ENCODE measurements around the gene YEATS2. TPM values are rescaled to one million over a fixed set of nuclear protein-coding genes. Genes with fewer than 3 reads are reported as not detected.
"Not testable (repeated sequence)": the region's sequence is repeated elsewhere in the genome, so short reads cannot be mapped to it uniquely, and the experiment has no call there.

The YEATS2 gene
- total and polyA plus RNA-seq, 8 donors: 3.1 to 68.8 (median 20.0) TPM

- Histone ChIP-seq H3K27me3 (no peaks in the 10 kb centered on the region), H3K36me3 (peaks cover 0 to 7% (median 3%) of the 10 kb centered on the region in 4 donors), H3K9me3 (no peaks in the 10 kb centered on the region), H3K27ac (no peak overlapping the region), H3K4me3 (no peak overlapping the region), H3K4me1 (peaks cover 0 to 9% (median 4%) of the 10 kb centered on the region in 4 donors)
- WGBS, 5 donors: 87 to 93% (median 88%) methylated on average over 6 of the region's 6 CpGs
- intact Hi-C loops (cut with DNase I; ENCODE audit: low total_unique reads): no loop called here
- no peak for DNase-seq
- TF ChIP-seq POLR2AphosphoS5 (IDR thresholded peaks at IDR 0.05) (no peak), EP300 (IDR thresholded peaks at IDR 0.05) (no peak), POLR2A (IDR thresholded peaks at IDR 0.05) (no peak)
- TF ChIP-seq, protein P1, sequence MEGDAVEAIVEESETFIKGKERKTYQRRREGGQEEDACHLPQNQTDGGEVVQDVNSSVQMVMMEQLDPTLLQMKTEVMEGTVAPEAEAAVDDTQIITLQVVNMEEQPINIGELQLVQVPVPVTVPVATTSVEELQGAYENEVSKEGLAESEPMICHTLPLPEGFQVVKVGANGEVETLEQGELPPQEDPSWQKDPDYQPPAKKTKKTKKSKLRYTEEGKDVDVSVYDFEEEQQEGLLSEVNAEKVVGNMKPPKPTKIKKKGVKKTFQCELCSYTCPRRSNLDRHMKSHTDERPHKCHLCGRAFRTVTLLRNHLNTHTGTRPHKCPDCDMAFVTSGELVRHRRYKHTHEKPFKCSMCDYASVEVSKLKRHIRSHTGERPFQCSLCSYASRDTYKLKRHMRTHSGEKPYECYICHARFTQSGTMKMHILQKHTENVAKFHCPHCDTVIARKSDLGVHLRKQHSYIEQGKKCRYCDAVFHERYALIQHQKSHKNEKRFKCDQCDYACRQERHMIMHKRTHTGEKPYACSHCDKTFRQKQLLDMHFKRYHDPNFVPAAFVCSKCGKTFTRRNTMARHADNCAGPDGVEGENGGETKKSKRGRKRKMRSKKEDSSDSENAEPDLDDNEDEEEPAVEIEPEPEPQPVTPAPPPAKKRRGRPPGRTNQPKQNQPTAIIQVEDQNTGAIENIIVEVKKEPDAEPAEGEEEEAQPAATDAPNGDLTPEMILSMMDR (IDR thresholded peaks at IDR 0.05): no peak
Measured at GRCh38 chr3:183687705-183688104, 9.9 kb upstream of the YEATS2 start.

- Histone ChIP-seq H3K36me3 (no peaks in the 10 kb centered on the region), H3K27ac (no peak overlapping the region), H3K9me3 (no peaks in the 10 kb centered on the region), H3K4me1 (peaks cover 0 to 9% (median 2%) of the 10 kb centered on the region in 4 donors), H3K27me3 (no peaks in the 10 kb centered on the region), H3K4me3 (no peak overlapping the region)
- WGBS, 5 donors: 20 to 55% (median 32%) methylated on average over 3 of the region's 3 CpGs
- peak in 1 of 2 donors; percentile 56 for DNase-seq
- TF ChIP-seq POLR2AphosphoS5 (IDR thresholded peaks at IDR 0.05) (peak in 1 of 3 donors; percentile 5), EP300 (IDR thresholded peaks at IDR 0.05) (no peak), POLR2A (IDR thresholded peaks at IDR 0.05) (no peak)
- TF ChIP-seq, protein P1 (IDR thresholded peaks at IDR 0.05): no peak
- intact Hi-C loops (cut with DNase I; ENCODE audit: low total_unique reads): no loop called here
Measured at GRCh38 chr3:183688874-183689273, 8.7 kb upstream of the YEATS2 start.

DNA sequence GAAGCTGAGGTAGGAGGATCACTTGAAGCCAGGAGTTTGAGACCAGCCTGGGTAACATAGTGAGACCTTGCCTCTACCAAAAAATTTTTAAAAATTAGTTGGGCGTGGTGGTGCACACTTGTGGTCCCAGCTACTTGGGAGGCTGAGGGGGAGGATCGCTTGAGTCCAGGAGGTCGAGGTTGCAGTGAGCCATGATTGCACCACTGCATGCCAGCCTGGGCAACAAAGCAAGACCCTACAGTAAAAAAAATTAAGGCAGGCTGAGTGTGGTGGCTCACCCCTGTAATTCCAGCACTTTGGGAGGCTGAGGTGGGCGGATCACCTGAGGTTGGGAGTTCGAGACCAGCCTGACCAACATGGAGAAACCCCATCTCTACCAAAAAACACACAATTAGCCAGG is 8.0 kb upstream of the YEATS2 start:
- peak overlapping the region in 1 of 5 donors; percentile 4 for H3K27ac ChIP-seq
- DNase-seq; H3K4me1 ChIP-seq; H3K36me3 ChIP-seq; H3K9me3 ChIP-seq; H3K27me3 ChIP-seq; H3K4me3 ChIP-seq; intact Hi-C loops (cut with DNase I; ENCODE audit: low total_unique reads): not testable (repeated sequence)
- WGBS, 5 donors: 90 to 97% (median 96%) methylated on average over 5 of the region's 5 CpGs

- no peak overlapping the region for H3K27ac ChIP-seq
- H3K27me3 ChIP-seq: no peaks in the 10 kb centered on the region
- 94 to 97% (median 97%) methylated on average over 11 of the region's 11 CpGs for WGBS, 5 donors
- DNase-seq: no peak
- peaks cover 0 to 9% (median 2%) of the 10 kb centered on the region in 4 donors for H3K4me1 ChIP-seq
- H3K36me3 ChIP-seq: no peaks in the 10 kb centered on the region
- H3K4me3 ChIP-seq: no peak overlapping the region
- no peaks in the 10 kb centered on the region for H3K9me3 ChIP-seq
- intact Hi-C loops (cut with DNase I; ENCODE audit: low total_unique reads): no loop called here
- TF ChIP-seq, protein P1 (IDR thresholded peaks at IDR 0.05): no peak
- TF ChIP-seq POLR2A (IDR thresholded peaks at IDR 0.05) (no peak), EP300 (IDR thresholded peaks at IDR 0.05) (no peak), POLR2AphosphoS5 (IDR thresholded peaks at IDR 0.05) (no peak)
Measured at GRCh38 chr3:183690402-183690995, 7.1 kb upstream of the YEATS2 start.

DNA sequence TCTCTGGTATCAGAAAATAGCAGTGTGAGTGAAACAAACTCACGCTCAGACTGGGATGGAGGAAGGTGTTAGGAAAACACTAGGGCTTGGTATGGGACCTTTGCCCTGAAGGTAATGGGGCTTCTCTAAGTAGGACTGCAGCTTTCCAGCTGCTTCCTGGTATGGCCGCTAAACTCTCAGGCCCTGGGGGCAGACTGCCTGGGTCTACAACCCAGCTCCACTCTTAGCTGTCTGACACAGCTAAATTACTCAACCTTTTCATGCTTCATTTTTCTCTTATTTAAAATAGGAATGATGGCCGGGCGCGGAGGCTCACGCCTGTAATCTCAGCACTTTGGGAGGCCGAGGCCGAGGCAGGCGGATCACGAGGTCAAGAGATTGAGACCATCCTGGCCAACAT is 5.2 kb upstream of the YEATS2 start:
- Histone ChIP-seq H3K27me3 (no peaks in the 10 kb centered on the region), H3K4me3 (no peak overlapping the region), H3K27ac (no peak overlapping the region), H3K9me3 (no peaks in the 10 kb centered on the region), H3K4me1 (peaks cover 0 to 14% (median 4%) of the 10 kb centered on the region in 4 donors), H3K36me3 (no peaks in the 10 kb centered on the region)
- whole genome bisulfite sequencing, 5 donors: 91 to 94% (median 93%) methylated on average over 10 of the region's 10 CpGs
- intact Hi-C loops (cut with DNase I; ENCODE audit: low total_unique reads): no loop called here
- DNase-seq: no peak
- TF ChIP-seq POLR2AphosphoS5 (IDR thresholded peaks at IDR 0.05): no peak
- TF ChIP-seq EP300 (IDR thresholded peaks at IDR 0.05): no peak
- no peak for TF ChIP-seq POLR2A (IDR thresholded peaks at IDR 0.05)
- TF ChIP-seq, protein P1 (IDR thresholded peaks at IDR 0.05): no peak

Measured in stomach (tissue), 9 donors.